ENCODE data around the gene AKAP6.

DNA sequence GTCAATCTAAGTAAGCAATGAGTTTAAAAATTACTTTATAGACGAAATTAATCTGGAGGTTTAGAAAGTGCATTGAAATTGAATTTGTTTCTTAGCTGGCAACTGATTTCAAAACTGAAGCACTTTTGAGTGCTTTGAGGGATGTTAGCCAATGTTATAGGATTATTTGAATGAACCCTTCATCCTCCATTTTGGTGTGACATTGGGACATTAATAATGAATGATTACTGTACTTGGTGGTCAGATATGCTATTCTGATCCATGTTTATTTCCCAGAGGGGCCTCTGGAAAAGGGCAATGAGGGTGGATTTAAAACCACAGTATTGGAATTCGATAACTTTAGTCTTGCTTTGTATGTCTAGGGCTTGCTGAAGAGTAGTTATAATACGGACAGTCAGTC, 183.2 kb downstream of the AKAP6 start:
- TF ChIP-seq, protein P1, sequence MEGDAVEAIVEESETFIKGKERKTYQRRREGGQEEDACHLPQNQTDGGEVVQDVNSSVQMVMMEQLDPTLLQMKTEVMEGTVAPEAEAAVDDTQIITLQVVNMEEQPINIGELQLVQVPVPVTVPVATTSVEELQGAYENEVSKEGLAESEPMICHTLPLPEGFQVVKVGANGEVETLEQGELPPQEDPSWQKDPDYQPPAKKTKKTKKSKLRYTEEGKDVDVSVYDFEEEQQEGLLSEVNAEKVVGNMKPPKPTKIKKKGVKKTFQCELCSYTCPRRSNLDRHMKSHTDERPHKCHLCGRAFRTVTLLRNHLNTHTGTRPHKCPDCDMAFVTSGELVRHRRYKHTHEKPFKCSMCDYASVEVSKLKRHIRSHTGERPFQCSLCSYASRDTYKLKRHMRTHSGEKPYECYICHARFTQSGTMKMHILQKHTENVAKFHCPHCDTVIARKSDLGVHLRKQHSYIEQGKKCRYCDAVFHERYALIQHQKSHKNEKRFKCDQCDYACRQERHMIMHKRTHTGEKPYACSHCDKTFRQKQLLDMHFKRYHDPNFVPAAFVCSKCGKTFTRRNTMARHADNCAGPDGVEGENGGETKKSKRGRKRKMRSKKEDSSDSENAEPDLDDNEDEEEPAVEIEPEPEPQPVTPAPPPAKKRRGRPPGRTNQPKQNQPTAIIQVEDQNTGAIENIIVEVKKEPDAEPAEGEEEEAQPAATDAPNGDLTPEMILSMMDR (IDR thresholded peaks at IDR 0.05) = no peak
- no peak for TF ChIP-seq EP300 (IDR thresholded peaks at IDR 0.05)
- TF ChIP-seq POLR2A (IDR thresholded peaks at IDR 0.05) = no peak
- no peak for TF ChIP-seq POLR2AphosphoS5 (IDR thresholded peaks at IDR 0.05)
